ENCODE measurements around the gene RPS25.
"Not testable (repeated sequence)": the region's sequence is repeated elsewhere in the genome, so short reads cannot be mapped to it uniquely, and the experiment has no call there.

The RPS25 gene

DNA sequence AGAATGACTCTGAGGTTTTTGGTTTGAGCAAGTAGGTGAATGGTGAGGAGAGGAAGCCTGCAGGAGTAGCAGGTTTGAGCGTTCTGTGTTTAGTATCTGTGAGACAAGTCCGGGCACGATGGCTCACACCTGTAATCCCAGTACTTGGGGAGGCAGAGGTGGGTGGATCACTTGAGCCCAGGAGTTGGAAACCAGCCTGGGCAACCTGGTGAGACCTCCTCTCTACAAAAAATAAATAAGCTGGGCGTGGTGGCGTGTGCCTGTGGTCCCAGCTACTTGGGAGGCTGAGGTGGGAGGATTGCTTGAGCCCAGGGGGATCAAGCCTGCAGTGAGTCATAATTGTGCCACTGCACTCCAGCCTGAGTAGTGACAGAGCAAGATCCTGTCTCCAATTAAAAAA, 29.9 kb downstream of the RPS25 start:
- no peak for TF ChIP-seq CTCF (IDR thresholded peaks at IDR 0.05; ENCODE audit: low read depth, low read length)
- DNase-seq (ENCODE audit: extremely low read depth, low read depth), result no peak

- DNase-seq (ENCODE audit: extremely low read depth, low read depth), result no peak
- TF ChIP-seq CTCF (IDR thresholded peaks at IDR 0.05; ENCODE audit: low read depth, low read length), result no peak
Measured at GRCh38 chr11:118984825-118985224, 33.3 kb downstream of the RPS25 start.

- not testable (repeated sequence) for DNase-seq (ENCODE audit: extremely low read depth, low read depth)
Measured at GRCh38 chr11:118984337-118984736, 33.8 kb downstream of the RPS25 start.

DNA sequence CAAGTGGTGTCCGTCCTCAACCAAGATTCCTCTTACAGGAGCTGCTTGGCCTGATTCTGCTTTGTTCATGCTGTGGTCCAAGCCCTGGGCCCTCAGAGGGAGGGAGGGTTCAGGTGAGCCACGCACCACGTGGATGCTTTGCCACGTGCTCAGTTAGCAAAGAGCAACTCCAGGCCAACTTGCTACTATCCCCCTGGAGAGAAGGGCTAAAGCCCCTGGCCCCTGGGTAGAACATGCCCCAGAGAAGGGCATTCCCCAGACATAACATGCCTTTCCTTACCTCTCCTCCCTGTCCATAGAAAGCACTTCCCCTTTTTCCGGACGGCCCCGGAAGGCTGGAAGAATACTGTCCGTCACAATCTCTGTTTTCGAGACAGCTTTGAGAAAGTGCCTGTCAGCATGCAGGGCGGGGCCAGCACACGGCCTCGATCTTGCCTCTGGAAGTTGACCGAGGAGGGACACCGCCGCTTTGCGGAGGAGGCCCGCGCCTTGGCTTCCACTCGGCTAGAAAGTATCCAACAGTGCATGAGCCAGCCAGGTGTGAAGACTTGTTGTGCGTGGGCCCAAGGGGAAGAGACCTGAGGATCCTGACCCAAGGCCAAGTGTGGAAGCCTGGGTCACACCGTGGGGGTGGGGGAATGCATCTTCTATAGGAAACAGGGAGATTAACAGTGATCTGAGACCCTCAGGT, 37.8 kb downstream of the RPS25 start:
- no peak for DNase-seq (ENCODE audit: extremely low read depth, low read depth)
- TF ChIP-seq CTCF (IDR thresholded peaks at IDR 0.05; ENCODE audit: low read depth, low read length), result no peak

GRCh38 chr11:118979434-118979833, 38.7 kb downstream of the RPS25 start:
- no peak for TF ChIP-seq CTCF (IDR thresholded peaks at IDR 0.05; ENCODE audit: low read depth, low read length)
- DNase-seq (ENCODE audit: extremely low read depth, low read depth), result no peak

GRCh38 chr11:118975771-118976709, 42.1 kb downstream of the RPS25 start:
- TF ChIP-seq CTCF (IDR thresholded peaks at IDR 0.05; ENCODE audit: low read depth, low read length), result no peak
- no peak for DNase-seq (ENCODE audit: extremely low read depth, low read depth)

- TF ChIP-seq CTCF (IDR thresholded peaks at IDR 0.05; ENCODE audit: low read depth, low read length), result no peak
- DNase-seq (ENCODE audit: extremely low read depth, low read depth), result no peak
Measured at GRCh38 chr11:118973985-118974384, 44.2 kb downstream of the RPS25 start.

Data from AG09319 (cell line).